HCT116 (cell line): ENCODE results near the gene ASF1A.

ENCODE experiments used
- RAD21 ChIP-seq: IDR thresholded peaks from 2 replicates; pipeline ENCODE4 v1.6.1; 2012; ENCODE audit warnings: low read depth, mild to moderate bottlenecking
- TF ChIP-seq, protein P1 (sequence below): IDR thresholded peaks from 2 replicates; pipeline ENCODE4 v1.6.1; 2012; ENCODE audit warnings: low read depth
- TF ChIP-seq, protein P2 (sequence below): IDR thresholded peaks from 2 replicates; pipeline ENCODE4 v1.6.1; 2012

DNA sequence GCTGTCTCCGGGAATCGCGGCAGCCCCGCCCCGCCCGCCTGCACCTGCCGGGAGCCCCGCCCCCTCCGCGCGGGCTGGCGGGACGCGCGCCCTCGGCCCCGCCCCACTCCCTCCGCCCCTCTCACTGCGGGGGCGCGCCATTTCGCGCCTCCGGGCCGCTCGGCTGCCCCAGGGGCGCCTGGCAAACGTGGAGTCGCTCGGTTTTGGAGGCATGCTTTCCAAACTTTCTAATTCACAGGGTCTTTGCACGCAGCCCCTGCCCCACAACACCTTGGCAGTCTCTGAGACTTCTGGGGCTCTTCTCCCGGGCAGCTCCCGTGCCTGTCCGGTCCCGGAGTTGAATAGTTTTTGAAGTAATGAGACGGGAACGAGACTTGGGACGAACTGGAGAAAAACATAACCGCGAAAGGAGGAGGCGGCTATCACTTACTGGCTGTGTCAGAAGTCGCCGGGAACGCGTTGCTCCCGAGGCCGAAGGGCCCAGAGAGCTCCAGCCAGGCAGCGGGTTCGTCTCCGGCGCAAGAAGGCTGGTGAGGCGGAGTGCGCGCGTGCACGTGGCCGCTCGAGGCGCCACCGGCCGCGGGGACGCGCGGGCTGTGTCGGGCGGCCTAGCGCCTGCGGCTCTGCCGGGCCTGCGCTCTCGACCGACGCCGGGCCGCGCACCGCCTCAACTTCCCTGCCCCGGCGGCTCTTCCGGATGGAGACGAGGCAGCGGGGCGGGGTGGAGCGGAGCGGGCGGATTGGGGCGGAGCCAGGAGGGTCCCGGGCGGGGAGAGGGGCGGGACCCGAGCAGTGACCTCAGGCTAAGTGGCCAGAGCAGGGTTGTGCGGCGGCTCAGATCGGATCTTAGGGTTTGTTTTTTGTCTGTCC, 40.7 kb downstream of the ASF1A start, which contains the start of gene MCM9:
- TF ChIP-seq, protein P1, sequence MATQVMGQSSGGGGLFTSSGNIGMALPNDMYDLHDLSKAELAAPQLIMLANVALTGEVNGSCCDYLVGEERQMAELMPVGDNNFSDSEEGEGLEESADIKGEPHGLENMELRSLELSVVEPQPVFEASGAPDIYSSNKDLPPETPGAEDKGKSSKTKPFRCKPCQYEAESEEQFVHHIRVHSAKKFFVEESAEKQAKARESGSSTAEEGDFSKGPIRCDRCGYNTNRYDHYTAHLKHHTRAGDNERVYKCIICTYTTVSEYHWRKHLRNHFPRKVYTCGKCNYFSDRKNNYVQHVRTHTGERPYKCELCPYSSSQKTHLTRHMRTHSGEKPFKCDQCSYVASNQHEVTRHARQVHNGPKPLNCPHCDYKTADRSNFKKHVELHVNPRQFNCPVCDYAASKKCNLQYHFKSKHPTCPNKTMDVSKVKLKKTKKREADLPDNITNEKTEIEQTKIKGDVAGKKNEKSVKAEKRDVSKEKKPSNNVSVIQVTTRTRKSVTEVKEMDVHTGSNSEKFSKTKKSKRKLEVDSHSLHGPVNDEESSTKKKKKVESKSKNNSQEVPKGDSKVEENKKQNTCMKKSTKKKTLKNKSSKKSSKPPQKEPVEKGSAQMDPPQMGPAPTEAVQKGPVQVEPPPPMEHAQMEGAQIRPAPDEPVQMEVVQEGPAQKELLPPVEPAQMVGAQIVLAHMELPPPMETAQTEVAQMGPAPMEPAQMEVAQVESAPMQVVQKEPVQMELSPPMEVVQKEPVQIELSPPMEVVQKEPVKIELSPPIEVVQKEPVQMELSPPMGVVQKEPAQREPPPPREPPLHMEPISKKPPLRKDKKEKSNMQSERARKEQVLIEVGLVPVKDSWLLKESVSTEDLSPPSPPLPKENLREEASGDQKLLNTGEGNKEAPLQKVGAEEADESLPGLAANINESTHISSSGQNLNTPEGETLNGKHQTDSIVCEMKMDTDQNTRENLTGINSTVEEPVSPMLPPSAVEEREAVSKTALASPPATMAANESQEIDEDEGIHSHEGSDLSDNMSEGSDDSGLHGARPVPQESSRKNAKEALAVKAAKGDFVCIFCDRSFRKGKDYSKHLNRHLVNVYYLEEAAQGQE, result no peak
- no peak for TF ChIP-seq RAD21
- TF ChIP-seq, protein P2, sequence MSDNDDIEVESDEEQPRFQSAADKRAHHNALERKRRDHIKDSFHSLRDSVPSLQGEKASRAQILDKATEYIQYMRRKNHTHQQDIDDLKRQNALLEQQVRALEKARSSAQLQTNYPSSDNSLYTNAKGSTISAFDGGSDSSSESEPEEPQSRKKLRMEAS, result peak; percentile 67
